Fibroblast of mammary gland (primary cell): Measurements from ENCODE around the gene MAP3K7.

Experiments
- DNase-seq: peaks from one replicate; pipeline ENCODE4 v3.0.0-alpha.2; 2010; ENCODE audit warnings: low read depth
- H3K4me3 ChIP-seq: 2 replicates; pipeline ENCODE4 v1.5.1; 2011; ENCODE audit warnings: low read depth, mild to moderate bottlenecking, low read length, moderate library complexity; ENCODE audit not compliant: control insufficient read depth
- TF ChIP-seq, protein P1 (sequence below): conservative IDR thresholded peaks from 2 replicates; pipeline ENCODE4 v1.5.1; 2011; ENCODE audit warnings: low read depth, low read length, inconsistent platforms; ENCODE audit not compliant: control insufficient read depth, insufficient read depth

The MAP3K7 gene

GRCh38 chr6:90533615-90534336, 53.1 kb downstream of the MAP3K7 start:
- no peak overlapping the region for H3K4me3 ChIP-seq

DNA sequence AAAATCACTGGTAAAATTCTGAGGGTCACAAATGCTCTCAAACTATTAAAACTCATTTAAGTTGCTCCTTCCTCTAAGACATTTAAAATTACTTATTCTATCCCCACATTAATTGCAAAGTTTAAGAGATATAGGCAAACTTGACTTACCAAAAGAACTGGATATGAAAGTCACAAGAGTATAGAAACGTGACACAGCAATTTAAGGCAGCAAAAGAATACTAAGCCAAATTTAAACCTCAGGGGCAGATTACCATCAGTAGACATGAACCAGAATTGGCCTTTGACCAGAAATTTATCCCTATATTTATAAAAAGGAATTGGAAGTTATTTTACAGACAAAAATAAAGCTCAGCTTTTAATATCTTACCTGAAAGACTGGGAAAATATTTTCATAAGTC, 56.0 kb downstream of the MAP3K7 start:
- no peak for DNase-seq
- TF ChIP-seq, protein P1, sequence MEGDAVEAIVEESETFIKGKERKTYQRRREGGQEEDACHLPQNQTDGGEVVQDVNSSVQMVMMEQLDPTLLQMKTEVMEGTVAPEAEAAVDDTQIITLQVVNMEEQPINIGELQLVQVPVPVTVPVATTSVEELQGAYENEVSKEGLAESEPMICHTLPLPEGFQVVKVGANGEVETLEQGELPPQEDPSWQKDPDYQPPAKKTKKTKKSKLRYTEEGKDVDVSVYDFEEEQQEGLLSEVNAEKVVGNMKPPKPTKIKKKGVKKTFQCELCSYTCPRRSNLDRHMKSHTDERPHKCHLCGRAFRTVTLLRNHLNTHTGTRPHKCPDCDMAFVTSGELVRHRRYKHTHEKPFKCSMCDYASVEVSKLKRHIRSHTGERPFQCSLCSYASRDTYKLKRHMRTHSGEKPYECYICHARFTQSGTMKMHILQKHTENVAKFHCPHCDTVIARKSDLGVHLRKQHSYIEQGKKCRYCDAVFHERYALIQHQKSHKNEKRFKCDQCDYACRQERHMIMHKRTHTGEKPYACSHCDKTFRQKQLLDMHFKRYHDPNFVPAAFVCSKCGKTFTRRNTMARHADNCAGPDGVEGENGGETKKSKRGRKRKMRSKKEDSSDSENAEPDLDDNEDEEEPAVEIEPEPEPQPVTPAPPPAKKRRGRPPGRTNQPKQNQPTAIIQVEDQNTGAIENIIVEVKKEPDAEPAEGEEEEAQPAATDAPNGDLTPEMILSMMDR: no peak
- no peak overlapping the region for H3K4me3 ChIP-seq

More at GRCh38 chr6:90533615-90534336, 53.1 kb downstream of the MAP3K7 start:
- no peak for DNase-seq
- TF ChIP-seq, protein P1: no peak

DNA sequence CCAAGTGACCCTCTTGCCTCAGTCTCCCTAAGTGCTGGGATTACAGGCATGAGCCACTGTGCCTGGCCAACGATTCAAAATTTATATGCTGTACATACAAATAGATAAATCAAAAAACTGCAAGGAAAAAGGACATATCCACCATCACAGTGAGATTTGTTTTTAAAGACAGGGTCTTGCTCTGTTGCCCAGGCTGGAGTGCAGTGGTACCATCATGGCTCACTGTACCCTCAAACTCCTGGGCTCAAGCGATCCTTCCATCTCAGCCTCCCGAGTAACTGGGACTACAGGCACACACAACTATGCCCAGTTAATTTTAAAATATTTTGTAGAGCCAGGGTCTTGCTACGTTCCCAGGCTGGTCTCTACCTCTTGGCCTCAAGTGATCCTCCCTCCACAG, 61.5 kb downstream of the MAP3K7 start:
- DNase-seq: no peak
- TF ChIP-seq, protein P1: no peak
- H3K4me3 ChIP-seq: no peak overlapping the region

GRCh38 chr6:90523779-90524310, 63.0 kb downstream of the MAP3K7 start:
- TF ChIP-seq, protein P1: no peak
- no peak overlapping the region for H3K4me3 ChIP-seq
- no peak for DNase-seq

DNA sequence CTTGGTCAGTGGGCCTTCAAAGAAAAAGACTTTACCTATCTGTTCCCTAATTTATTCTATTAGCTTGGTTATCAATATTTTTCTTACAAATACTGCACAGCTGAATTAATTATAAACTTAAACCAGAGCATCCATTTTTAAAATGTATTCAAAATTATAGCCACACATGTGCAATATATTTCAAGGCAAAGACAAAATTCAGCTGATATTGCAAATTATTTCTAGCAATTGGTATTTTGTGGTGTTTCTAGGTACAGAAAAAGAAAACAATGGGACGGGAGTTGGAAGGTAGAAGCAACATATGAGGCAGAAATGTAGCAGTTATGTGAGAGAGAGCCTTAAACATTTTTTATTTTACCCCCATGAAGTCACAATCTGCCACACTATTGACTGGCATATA, 64.9 kb downstream of the MAP3K7 start:
- no peak for DNase-seq
- TF ChIP-seq, protein P1: no peak
- no peak overlapping the region for H3K4me3 ChIP-seq

DNA sequence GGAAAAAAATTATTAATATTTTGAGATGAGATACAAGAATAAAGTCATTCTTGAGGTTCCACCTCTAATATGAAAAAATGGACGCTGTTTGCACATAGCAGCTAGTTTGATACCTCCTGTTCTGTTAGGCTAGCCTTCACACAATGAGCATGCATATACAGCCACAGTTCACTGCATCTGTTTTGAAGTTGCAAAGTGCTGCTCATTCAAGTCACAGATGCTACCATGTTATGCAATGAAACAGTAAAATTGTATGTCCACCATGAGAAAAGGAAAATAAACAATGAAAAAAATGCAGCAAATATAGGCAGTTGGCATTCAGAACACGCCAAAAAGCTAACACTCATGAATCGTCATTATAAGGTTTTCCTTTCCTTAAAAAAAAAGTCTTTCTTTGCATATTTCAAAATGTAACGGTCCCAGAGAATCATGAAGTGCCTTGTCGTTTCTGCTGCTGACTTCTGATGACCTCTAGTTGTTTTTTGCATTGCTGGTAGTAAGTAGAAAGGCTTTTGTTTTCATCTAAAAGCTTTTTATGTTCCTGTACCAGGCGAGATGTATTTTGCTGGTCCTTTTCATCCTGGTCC, 70.7 kb downstream of the MAP3K7 start:
- no peak overlapping the region for H3K4me3 ChIP-seq
- DNase-seq: no peak
- TF ChIP-seq, protein P1: no peak
